Ishikawa (cell line): ENCODE results near the gene MAP2.

ENCODE experiments used
- CEBPB ChIP-seq: IDR thresholded peaks from 2 replicates; pipeline ENCODE4 v1.6.1; 2012
- CREB1 ChIP-seq: IDR thresholded peaks from 2 replicates; pipeline ENCODE4 v1.6.1; 2012; ENCODE audit warnings: low read depth
- EGR1 ChIP-seq: IDR thresholded peaks from 2 replicates; pipeline ENCODE4 v1.6.1; 2012
- EP300 ChIP-seq: IDR thresholded peaks from 2 replicates; pipeline ENCODE4 v1.6.1; 2012; ENCODE audit warnings: borderline replicate concordance
- FOXM1 ChIP-seq: IDR thresholded peaks from 2 replicates; pipeline ENCODE4 v1.6.1; 2012; ENCODE audit warnings: low read depth, borderline replicate concordance
- MAX ChIP-seq: IDR thresholded peaks from 2 replicates; pipeline ENCODE4 v1.6.1; 2012
- NFIC ChIP-seq: IDR thresholded peaks from 2 replicates; pipeline ENCODE4 v1.6.1; 2012
- RAD21 ChIP-seq: IDR thresholded peaks from 2 replicates; pipeline ENCODE4 v1.6.1; 2012; ENCODE audit warnings: low read depth
- REST ChIP-seq: IDR thresholded peaks from 2 replicates; pipeline ENCODE4 v1.6.1; 2012; ENCODE audit warnings: low read depth, mild to moderate bottlenecking
- TAF1 ChIP-seq: IDR thresholded peaks from 2 replicates; pipeline ENCODE4 v1.6.1; 2012; ENCODE audit warnings: low read depth, mild to moderate bottlenecking
- TCF12 ChIP-seq: IDR thresholded peaks from 2 replicates; pipeline ENCODE4 v1.6.1; 2012; ENCODE audit warnings: low read depth
- TEAD4 ChIP-seq: IDR thresholded peaks from 2 replicates; pipeline ENCODE4 v1.6.1; 2012
- YY1 ChIP-seq: IDR thresholded peaks from 2 replicates; pipeline ENCODE4 v1.6.1; 2012; ENCODE audit warnings: low read depth
- ZBTB7A ChIP-seq: IDR thresholded peaks from 2 replicates; pipeline ENCODE4 v1.6.1; 2012; ENCODE audit warnings: low read depth
- TF ChIP-seq, protein P1 (sequence below): IDR thresholded peaks from 2 replicates; pipeline ENCODE4 v1.6.1; 2012

Gene MAP2

DNA sequence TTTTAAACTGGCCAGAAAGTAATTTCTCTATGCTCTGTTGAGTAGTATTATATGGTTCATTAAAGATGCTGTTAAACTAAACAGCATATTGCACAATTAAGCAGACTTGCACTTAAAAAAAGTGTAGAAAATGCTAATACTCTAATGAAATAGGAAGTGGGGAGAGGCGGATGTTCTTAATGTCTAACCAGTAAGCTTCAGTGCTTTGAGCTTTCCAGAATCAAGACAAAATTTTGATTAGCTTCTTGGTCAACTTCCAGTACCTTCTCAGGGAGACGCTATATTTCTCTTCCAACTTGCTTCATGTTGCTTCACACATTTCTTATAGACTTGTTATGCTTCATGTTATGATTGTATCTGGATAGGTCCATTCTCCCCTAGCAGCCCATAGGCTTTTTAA lies 89.1 kb downstream of the MAP2 start:
- TF ChIP-seq EGR1 = no peak
- TF ChIP-seq CREB1 = no peak
- TF ChIP-seq CEBPB = no peak
- no peak for TF ChIP-seq TCF12
- TF ChIP-seq MAX = no peak
- no peak for TF ChIP-seq EP300
- no peak for TF ChIP-seq RAD21
- TF ChIP-seq TEAD4 = no peak
- no peak for TF ChIP-seq NFIC
- TF ChIP-seq YY1 = no peak

GRCh38 chr2:209517436-209517835 lies 93.6 kb downstream of the MAP2 start:
- TF ChIP-seq ZBTB7A = no peak
- TF ChIP-seq TEAD4 = no peak
- TF ChIP-seq RAD21 = no peak
- no peak for TF ChIP-seq YY1
- no peak for TF ChIP-seq EP300
- no peak for TF ChIP-seq CREB1
- no peak for TF ChIP-seq FOXM1
- TF ChIP-seq EGR1 = no peak
- no peak for TF ChIP-seq MAX
- TF ChIP-seq NFIC = no peak
- TF ChIP-seq TAF1 = no peak
- no peak for TF ChIP-seq REST
- TF ChIP-seq TCF12 = no peak

DNA sequence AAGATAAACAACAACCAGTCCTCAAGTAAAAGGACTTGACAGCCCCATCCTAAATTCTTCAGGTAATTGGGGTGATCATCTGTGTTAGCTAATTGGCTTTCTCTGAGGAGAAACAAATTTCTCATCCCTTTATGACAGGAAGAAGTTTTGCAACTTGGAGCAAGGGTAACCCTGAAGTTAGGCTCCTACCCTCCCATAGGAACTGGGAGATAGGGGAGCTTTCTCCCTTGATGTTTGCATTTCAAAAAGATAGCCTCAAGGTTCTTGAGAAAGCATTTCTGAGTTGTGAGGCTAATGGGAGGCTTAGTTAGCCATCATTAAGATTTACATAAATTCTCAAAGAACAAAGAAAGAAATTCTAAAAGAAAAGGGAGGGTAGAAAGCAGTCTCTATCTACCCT lies 95.4 kb downstream of the MAP2 start:
- no peak for TF ChIP-seq YY1

DNA sequence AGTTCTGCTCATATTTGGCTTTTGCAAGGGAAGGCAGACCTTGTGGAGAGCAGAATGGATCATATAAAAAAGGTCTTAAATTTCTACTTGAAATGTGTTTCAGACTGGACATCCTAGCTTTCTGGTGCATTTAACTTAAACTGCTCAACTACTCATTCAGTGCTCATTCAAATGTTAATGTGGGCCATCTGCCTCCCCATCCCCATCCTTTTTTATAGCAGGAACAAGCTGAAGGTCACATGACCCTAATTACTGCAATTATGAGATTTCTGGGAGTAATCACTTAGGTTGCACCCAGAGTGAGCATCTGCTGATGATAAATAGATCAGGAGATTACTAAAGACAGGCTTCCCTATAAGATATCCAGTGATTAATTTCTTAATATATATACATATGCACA lies 96.1 kb downstream of the MAP2 start:
- TF ChIP-seq TCF12 = no peak
- no peak for TF ChIP-seq REST
- no peak for TF ChIP-seq YY1
- no peak for TF ChIP-seq MAX
- no peak for TF ChIP-seq TAF1
- no peak for TF ChIP-seq FOXM1
- no peak for TF ChIP-seq CEBPB
- no peak for TF ChIP-seq TEAD4
- no peak for TF ChIP-seq CREB1
- no peak for TF ChIP-seq EGR1
- TF ChIP-seq, protein P1, sequence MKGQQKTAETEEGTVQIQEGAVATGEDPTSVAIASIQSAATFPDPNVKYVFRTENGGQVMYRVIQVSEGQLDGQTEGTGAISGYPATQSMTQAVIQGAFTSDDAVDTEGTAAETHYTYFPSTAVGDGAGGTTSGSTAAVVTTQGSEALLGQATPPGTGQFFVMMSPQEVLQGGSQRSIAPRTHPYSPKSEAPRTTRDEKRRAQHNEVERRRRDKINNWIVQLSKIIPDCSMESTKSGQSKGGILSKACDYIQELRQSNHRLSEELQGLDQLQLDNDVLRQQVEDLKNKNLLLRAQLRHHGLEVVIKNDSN = no peak
- no peak for TF ChIP-seq RAD21
- TF ChIP-seq NFIC = no peak
- no peak for TF ChIP-seq ZBTB7A
- no peak for TF ChIP-seq EP300

- TF ChIP-seq CEBPB = no peak
- TF ChIP-seq RAD21 = no peak
- TF ChIP-seq EP300 = no peak
- no peak for TF ChIP-seq TAF1
- TF ChIP-seq MAX = no peak
- TF ChIP-seq REST = no peak
- TF ChIP-seq YY1 = no peak
These were observed 99.3 kb downstream of the MAP2 start for GRCh38 chr2:209523041-209523740.
